ENCODE measurements around the gene MEX3A.
A peak's percentile ranks its signal among the peaks of the same experiment; 100 is the strongest.

- peak in 1 of 4 donors; percentile 37 for TF ChIP-seq POLR2A (IDR thresholded peaks at IDR 0.05)
- no peak for TF ChIP-seq CTCF (IDR thresholded peaks at IDR 0.05)
Measured at GRCh38 chr1:156104861-156105832, 22.9 kb upstream of the MEX3A start.

Measured in esophagus squamous epithelium (tissue), 4 donors.